ENCODE measurements around the gene HACD3. TPM values are rescaled to one million over a fixed set of nuclear protein-coding genes. Genes with fewer than 3 reads are reported as not detected.
"Not testable (repeated sequence)": the region's sequence is repeated elsewhere in the genome, so short reads cannot be mapped to it uniquely, and the experiment has no call there.

Gene HACD3
- total RNA-seq, 1 donor from 2014 or later, result 245 TPM

GRCh38 chr15:65599677-65600076 lies 69.4 kb downstream of the HACD3 start:
- no peak for DNase-seq (ENCODE audit: low read depth)

GRCh38 chr15:65603134-65603533 lies 72.9 kb downstream of the HACD3 start:
- DNase-seq (ENCODE audit: low read depth), result no peak

GRCh38 chr15:65603559-65603958 lies 73.3 kb downstream of the HACD3 start:
- DNase-seq (ENCODE audit: low read depth), result no peak

GRCh38 chr15:65610871-65611718 lies 80.8 kb downstream of the HACD3 start, which contains the start of gene INTS14:
Gene INTS14, minus strand, starts transcription at chr15:65611131. Its CDS starts 3,751 bp downstream, at chr15:65607380.
- DNase-seq (ENCODE audit: low read depth), result peak; percentile 84

GRCh38 chr15:65611888-65612615 lies 81.8 kb downstream of the HACD3 start:
- no peak for DNase-seq (ENCODE audit: low read depth)

- peak; percentile 50 for DNase-seq (ENCODE audit: low read depth)
Observed at GRCh38 chr15:65612616-65612946, 82.3 kb downstream of the HACD3 start.

GRCh38 chr15:65612949-65613744 lies 82.9 kb downstream of the HACD3 start:
- no peak for DNase-seq (ENCODE audit: low read depth)

GRCh38 chr15:65615887-65616286 lies 85.6 kb downstream of the HACD3 start:
- not testable (repeated sequence) for DNase-seq (ENCODE audit: low read depth)

- DNase-seq (ENCODE audit: low read depth), result no peak
Observed at GRCh38 chr15:65618560-65619109, 88.4 kb downstream of the HACD3 start.

GRCh38 chr15:65619626-65620290 lies 89.5 kb downstream of the HACD3 start:
- DNase-seq (ENCODE audit: low read depth), result no peak

- DNase-seq (ENCODE audit: low read depth), result no peak
Observed at GRCh38 chr15:65620833-65621232, 90.6 kb downstream of the HACD3 start.

- no peak for DNase-seq (ENCODE audit: low read depth)
Observed at GRCh38 chr15:65621638-65622037, 91.4 kb downstream of the HACD3 start, which contains the start of gene SLC24A1. Gene SLC24A1, plus strand, starts transcription at chr15:65621938. Its CDS starts 2,143 bp downstream, at chr15:65624081.

GRCh38 chr15:65623103-65623502 lies 92.8 kb downstream of the HACD3 start:
- no peak for DNase-seq (ENCODE audit: low read depth)

- no peak for DNase-seq (ENCODE audit: low read depth)
Observed at GRCh38 chr15:65626856-65627255, 96.6 kb downstream of the HACD3 start.

Other genes with a start within 250 kb of the HACD3 start
- gene PARP16, start 243.6 kb upstream of the HACD3 start, total RNA-seq, result 1.7 and 4.0 TPM in 2 replicates
- gene RNU5A-1, start 234.4 kb upstream of the HACD3 start, total RNA-seq, result not detected in 2 replicates
- gene RNU5B-1, start 225.8 kb upstream of the HACD3 start, total RNA-seq, result not detected in 2 replicates
- gene IGDCC3, start 152.5 kb upstream of the HACD3 start, total RNA-seq, result 0.05 TPM in 1 of 2 replicates, not detected in the other
- 24.1 and 58.2 TPM in 2 replicates for gene IGDCC4, start 107.5 kb upstream of the HACD3 start, total RNA-seq
- gene DPP8, start 12.8 kb upstream of the HACD3 start, total RNA-seq, result 47.1 and 52.7 TPM in 2 replicates
- gene INTS14, start 80.7 kb downstream of the HACD3 start, total RNA-seq, result 33.3 and 44.5 TPM in 2 replicates
- gene SLC24A1, start 91.5 kb downstream of the HACD3 start, total RNA-seq, result 4.5 and 14.9 TPM in 2 replicates